CD4-positive, alpha-beta T cell treated with Interleukin-15 for 4 hours (primary cell): ENCODE measurements around the gene NSD2.
A peak's percentile ranks its signal among the peaks of the same experiment; 100 is the strongest.

Source experiments
- DNase-seq: peaks from one replicate; pipeline ENCODE4 v3.0.0-alpha.2; 2020; ENCODE audit warnings: low spot score

Gene NSD2

DNA sequence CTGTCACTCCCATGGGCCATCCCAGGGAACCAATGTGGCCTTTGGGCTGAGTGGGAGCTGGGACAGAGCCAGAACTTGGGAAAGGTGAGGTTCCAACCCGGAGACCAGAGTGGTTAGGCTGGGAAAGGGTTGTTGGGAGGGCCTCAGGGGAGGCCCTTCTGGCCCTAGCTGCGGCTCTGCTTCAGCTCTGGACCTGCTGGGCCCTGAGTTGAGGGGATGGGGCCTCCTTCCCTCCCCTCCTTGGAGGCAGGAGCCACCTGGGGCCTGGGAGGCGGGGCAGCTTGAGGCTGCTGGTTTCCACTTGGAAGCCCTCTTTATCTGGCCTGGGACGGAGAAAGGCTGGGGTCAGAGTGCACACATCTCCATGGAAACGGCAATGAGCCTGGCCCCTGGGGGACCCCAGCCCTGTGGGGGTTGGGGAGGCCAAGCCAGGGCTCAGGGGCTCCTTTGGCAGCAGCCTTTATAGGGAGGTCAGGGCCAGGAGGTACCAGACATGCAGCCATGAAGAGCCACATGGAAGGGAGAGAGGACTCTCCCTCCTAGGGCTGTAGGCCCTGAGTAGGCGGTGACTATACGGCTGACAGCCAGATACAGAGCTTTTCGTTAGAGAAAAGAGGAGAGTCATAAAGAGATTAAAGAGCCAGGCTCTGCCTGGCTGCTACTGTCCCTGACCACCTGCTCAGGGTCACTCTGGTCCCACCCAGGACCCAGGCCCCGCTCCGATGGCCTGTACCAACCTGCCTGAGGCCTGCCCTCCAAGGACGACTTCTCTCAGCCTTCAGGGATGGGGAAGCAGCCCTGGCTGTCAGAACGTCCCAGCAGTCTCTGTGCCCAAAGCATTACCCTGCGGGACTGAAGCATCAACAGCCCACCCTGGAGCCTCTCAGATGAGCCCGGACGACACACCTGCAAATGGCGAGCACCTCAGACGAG is 6.9 kb upstream of the NSD2 start:
- DNase-seq, result no peak

- DNase-seq, result no peak
Measured at GRCh38 chr4:1866189-1866661, 5.0 kb upstream of the NSD2 start.

DNA sequence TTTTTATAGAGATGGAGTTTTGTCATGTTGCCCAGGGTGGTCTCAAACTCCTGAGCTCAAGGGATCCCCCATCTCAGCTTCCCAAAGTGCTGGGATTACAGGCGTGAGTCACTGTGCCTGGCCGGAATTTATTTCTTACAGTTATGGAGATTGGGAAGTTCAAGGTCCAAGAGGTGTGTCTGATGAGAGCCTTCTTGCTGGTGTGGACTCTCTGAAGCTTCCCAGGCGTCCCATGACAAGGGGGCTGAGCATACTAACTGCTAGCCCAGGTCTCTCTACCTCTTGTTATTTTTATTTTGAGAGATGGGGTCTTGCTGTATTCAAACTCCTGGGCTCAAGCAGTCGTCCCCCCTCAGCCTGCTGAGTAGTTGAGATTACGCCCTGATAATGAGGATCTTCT is 2.9 kb upstream of the NSD2 start:
- no peak for DNase-seq

DNA sequence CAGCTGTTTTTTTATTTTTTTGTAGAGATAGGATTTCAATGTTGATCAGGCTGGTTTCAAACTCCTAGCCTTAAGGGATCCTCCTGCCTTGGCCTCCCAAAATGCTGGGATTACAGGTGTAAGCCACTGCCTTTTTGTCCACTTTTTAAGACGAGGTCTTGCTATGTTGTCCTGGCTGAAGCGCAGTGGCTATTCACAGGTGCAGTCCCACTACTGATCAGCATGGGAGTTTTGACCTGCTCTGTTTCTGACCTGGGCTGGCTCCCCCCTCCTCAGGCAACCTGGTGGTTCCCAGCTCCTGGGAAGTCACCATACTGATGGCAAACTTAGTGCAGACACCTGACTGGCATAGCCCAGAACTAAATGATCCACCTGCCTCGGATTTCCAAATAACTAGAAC is 2.3 kb upstream of the NSD2 start:
- no peak for DNase-seq

- DNase-seq, result no peak
Measured at GRCh38 chr4:1869530-1870327, 1.5 kb upstream of the NSD2 start.

GRCh38 chr4:1870328-1870577 is 940 bp upstream of the NSD2 start:
- DNase-seq, result peak; percentile 80

DNA sequence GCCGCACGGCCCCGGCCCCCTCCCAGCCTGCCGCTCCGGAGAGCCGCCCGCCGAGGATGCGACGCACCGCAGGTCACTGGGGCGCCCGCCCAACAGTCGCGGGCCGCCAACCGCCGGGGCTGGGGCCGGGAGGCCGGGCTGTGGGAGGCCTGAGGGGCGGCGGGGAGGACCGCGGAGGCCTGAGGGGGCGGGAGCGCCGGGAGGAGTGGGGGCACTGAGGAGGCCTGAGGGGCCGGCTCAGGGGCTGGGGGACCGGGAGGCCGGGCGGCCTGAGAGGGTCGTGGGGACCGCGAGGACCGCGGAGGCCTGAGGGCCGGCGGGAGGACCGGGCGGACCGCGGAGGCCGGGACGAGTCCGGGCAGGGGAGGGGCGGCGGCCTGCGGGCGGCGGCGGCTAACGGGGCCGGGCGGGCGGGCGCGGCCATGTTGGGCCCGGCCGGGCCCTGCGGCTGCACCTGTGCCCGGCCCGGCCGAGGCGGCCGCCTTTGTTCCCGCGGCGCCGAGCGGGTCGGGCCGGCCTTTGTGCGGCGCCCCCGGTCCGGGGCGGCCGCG is 353 bp downstream of the NSD2 start:
- DNase-seq, result no peak

GRCh38 chr4:1872870-1873269 is 1.7 kb downstream of the NSD2 start:
- DNase-seq, result peak; percentile 31

- no peak for DNase-seq
Measured at GRCh38 chr4:1873291-1873690, 2.1 kb downstream of the NSD2 start.

DNA sequence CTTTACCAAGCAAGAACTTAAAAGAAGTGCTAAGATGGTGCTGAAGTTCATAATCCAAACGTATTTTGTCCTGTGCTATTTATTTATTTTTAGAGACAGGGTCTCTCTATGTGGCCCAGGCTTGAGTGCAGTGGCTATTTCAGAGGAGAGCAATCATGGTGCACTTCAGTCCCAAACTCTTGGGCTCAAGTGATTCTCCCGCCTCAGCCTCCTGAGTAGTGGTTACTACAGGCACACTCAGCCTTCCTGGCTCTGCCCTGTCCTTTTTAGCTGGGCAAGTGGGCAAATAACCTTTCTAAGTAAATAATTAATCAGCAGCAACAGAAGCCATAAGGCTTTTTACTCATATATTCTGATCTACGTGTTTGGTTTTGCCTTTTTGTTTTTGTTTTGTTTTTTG is 2.6 kb downstream of the NSD2 start:
- no peak for DNase-seq

GRCh38 chr4:1874201-1874600 is 3.0 kb downstream of the NSD2 start:
- DNase-seq, result no peak

- no peak for DNase-seq
Measured at GRCh38 chr4:1879485-1879884, 8.3 kb downstream of the NSD2 start.

DNA sequence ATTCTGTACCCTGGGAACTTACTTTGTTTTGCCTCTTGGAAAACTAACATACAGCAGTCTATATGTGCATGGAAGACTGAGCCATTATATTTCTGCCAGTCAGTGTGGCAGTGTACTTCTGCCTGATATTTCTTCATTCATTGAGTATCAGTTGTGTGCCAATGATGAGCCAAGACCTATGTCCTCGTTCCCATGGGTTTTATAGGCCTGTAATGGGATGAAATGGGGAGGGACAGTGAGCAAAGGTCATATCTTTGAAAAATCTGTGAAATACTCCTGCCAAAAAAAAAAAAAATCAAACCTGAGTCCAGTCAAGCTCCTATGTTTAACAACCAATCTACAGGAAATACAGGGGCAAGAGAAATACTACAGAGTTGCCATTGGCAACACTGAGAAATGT is 9.1 kb downstream of the NSD2 start:
- DNase-seq, result no peak

DNA sequence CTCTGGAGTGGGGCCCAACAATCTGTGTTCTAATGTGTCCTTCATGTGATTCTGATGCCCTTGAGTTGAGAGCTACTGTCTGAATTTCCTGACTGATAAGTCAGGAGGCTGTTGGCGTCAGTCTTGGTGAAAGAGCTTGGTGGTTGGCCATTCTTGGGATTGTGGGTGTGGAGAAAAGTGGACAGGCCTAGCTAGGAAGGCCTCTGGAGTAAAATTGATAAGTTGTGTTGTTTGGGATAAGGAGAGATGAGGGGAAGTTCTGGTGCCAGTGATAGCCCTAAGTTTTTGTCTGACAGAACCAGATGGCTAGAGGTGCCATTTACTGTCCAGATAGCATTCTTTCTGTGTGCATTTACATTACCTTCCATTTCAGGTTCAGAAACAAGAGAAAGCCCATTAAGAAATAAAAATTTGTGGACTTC is 11.7 kb downstream of the NSD2 start:
- DNase-seq, result no peak

- DNase-seq, result no peak
Measured at GRCh38 chr4:1883583-1883982, 12.4 kb downstream of the NSD2 start.

DNA sequence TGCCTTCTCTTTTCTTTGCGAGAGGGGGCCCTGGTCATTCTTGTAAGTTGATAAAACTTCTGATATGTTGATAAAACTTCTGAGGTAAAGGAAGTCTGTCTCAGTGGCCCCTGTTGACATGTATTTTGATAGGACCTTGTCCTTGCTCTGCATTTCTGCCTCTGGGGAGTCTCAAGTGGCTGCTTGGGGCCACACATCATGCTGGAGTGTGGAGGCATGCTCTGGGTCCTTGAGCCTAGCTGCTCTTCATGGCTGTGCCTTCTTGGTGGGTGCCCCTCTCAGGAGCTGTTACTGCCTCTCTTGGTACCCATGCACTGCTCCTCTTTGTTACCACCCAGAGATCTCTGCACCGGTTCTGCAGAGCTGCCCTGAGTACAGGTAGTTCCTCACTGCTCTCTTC is 14.2 kb downstream of the NSD2 start:
- no peak for DNase-seq

DNA sequence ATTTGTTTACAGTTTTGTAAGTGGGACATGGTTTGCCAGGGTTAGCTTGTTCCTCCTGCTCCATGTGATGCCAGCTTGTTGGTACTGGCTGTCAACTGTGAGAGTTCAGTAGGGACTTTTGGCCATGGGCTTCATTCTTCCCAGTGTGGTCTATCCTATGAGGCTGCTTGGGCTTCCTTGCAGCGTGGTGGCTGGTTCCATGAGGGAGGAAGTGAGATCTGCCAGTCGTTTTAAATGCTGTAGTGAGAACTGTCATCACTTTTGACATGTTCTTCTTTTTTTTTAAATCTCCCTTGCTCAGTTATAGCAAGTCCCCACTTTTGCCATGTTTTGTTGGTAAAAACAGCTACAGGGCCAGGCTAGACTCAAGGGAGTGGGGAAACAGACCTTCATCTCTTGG is 15.9 kb downstream of the NSD2 start:
- no peak for DNase-seq

GRCh38 chr4:1890979-1891570 is 19.9 kb downstream of the NSD2 start:
- no peak for DNase-seq

DNA sequence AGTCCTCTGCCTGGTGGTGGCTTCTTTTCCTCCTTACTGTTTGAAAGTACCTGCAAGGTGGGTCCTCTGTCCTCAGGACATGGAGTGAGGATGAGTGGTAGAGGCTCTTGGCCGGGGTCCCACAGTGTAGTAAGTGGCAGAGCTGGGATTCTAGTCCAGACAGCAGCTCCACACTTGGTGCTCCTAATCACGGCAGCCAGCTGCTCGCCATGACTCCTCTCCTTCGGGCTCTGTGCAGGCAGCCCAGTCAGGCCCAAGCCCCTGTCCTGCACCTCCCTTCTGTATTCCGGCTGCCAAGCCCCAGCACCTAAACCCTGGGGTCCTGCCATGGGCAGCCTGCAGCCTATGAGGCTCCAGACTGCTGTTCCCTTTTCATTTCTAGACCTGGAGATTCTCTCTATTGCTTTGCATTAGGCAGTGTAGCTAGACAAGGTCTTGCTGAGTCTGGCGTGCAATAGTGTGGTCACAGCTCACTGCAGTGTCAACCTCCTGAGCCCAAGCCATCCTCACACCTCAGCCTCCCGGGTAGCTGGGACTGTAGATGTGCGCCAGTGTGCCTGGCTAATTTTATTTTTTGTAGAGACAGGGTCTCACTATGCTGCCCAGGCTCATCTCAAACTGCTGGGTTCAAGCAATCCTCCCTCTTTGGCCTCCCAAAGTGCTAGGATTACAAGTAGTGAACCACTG is 24.9 kb downstream of the NSD2 start:
- DNase-seq, result no peak

DNA sequence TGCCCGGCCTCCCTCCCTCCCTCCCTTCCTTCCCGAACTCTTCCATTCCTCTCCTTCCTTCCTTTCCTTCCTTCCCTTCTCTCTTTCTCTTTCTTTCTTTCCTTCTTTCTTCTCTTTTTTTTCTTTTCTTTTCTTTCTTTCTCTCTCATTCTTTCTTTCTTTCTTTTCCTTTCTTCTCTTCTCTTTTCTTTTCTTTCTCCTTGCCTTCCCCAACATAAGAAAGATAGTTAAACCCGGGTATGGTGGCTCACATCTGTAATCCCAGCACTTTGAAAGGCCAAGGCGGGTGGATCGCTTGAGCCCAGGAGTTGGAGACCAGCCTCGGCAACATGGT is 25.4 kb downstream of the NSD2 start:
- DNase-seq, result no peak

DNA sequence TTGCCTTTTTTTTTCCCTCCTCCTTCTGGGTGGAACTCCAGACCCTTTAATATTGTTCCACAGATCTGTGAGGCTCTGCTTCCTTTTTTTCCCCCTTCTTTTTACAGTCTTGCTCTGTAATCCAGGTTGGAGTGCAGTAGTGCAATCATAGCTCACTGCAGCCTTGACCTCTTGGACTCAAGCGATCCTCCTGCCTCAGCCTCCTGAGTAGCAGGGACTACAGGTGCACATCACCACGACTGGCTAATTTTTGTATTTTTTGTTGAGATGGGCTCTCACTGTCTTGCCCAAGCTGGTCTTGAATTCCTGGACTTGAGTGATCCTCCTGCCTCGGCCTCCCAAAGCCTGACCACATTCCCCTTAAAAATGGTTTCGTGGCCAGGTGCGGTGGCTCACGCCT is 26.8 kb downstream of the NSD2 start:
- DNase-seq, result no peak

DNA sequence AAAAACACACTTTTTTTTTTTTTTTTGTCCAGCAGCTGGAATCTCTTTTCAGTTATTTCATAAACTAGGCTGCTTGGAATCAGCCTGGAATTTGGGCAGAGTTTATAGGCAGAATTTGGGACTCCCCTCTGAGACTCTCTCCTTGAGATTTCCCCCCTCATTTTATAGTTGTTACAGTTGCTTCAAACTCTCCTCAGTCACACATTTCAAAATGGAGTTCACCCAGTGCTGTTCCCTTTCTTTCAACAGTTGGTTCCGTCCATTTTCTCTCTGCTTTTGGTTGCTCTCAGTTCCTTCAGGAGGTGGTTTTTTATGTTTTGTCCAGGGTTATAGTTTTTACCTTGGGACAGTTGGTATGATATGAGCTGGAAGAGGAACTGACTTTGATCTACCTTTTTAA is 27.5 kb downstream of the NSD2 start:
- no peak for DNase-seq
